ENCODE measurements around the gene ADAMTSL3. TPM values are rescaled to one million over a fixed set of nuclear protein-coding genes. Genes with fewer than 3 reads are reported as not detected.

ADAMTSL3 gene
- total and polyA plus RNA-seq, 2 of the 8 experiments (the other 6 are each of a cell fraction or from before 2014, with no cell fraction given) = 0.35 to 1.4 TPM

DNA sequence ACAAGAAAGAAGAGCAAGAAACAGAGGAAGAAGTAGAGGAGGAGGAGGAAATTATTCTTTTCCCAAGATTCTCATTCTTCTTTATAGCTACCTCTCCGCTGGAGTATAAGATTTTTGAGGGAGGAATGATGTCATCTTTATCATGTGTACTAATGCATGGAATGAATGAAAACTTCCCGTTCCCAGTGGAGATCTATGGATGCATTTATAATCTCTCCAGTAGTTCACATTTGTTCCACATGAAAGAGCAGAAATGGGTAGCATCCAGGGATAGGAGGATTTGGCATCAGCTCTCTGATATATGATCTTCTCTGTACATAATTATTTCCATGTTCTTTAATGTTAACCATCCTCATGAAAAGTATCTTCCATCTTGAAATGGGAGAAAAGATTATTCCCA lies 244.4 kb downstream of the ADAMTSL3 start:
- Histone ChIP-seq H2BK5ac (ENCODE audit: low read depth, low read length) (no peak overlapping the region), H3K23me2 (ENCODE audit: low read depth, low read length) (no peaks in the 10 kb centered on the region), H2BK12ac (ENCODE audit: low read depth, low read length) (no peak overlapping the region), H3K79me2 (ENCODE audit: control insufficient read depth in 1 of 2, insufficient read depth in 2 of 2, low read length in 2 of 2) (no peaks in the 10 kb centered on the region), H2BK20ac (ENCODE audit: low read length) (no peak overlapping the region), H4K91ac (replicated peaks; ENCODE audit: insufficient read length, low read length) (no peak overlapping the region), H3K4me1 (replicated peaks in 1 of 4; ENCODE audit: control insufficient read depth in 3 of 4, insufficient read depth in 4 of 4, low read length in 3 of 4) (no peaks in the 10 kb centered on the region), H3K4me3 (ENCODE audit: extremely low read depth in 1 of 4, insufficient read depth in 2 of 4, low read depth in 3 of 4, low read length in 4 of 4) (no peak overlapping the region), H3K27ac (ENCODE audit: low read depth, low read length) (no peak overlapping the region), H3K23ac (ENCODE audit: insufficient read length) (no peak overlapping the region), H2AFZ (ENCODE audit: low read length) (no peak overlapping the region), H3K14ac (ENCODE audit: insufficient read length) (no peak overlapping the region), H3K18ac (ENCODE audit: extremely low read depth, low read length) (no peak overlapping the region), H3K4me2 (ENCODE audit: insufficient read depth in 1 of 2, low read depth in 2 of 2, low read length in 2 of 2) (no peak overlapping the region), H4K5ac (ENCODE audit: insufficient read length, low read depth, low read length) (no peak overlapping the region), H4K20me1 (replicated peaks in 1 of 2; ENCODE audit: control insufficient read depth in 1 of 2, insufficient read depth in 2 of 2, low read length in 2 of 2) (no peaks in the 10 kb centered on the region), H2AK5ac (ENCODE audit: low read depth, low read length) (no peak overlapping the region), H3K9ac (replicated peaks in 1 of 4; ENCODE audit: extremely low read depth in 1 of 4, low read depth in 3 of 4, low read length in 3 of 4) (no peak overlapping the region), H3K79me1 (ENCODE audit: low read depth, low read length) (no peaks in the 10 kb centered on the region), H3K36me3 (ENCODE audit: control insufficient read depth in 2 of 4, insufficient read depth in 4 of 4, low read length in 3 of 4) (no peaks in the 10 kb centered on the region), H4K8ac (ENCODE audit: extremely low read depth, insufficient read depth, low read length) (no peak overlapping the region), H3K56ac (replicated peaks; ENCODE audit: insufficient read length, low read depth, low read length) (no peak overlapping the region), H2BK120ac (replicated peaks; ENCODE audit: low read depth, low read length) (no peak overlapping the region), H3K27me3 (replicated peaks in 1 of 4; ENCODE audit: control insufficient read depth in 3 of 4, extremely low read depth in 1 of 4, insufficient read depth in 3 of 4, low read length in 3 of 4) (no peaks in the 10 kb centered on the region), H3K4ac (replicated peaks; ENCODE audit: insufficient read length, low read depth, low read length) (no peak overlapping the region), H3K9me3 (ENCODE audit: insufficient read depth in 2 of 2, low read depth in 1 of 2, low read length in 1 of 2) (no peaks in the 10 kb centered on the region), H2BK15ac (ENCODE audit: low read length) (no peak overlapping the region)
- DNase-seq (ENCODE audit: low read depth in 1 of 2, low spot score in 2 of 2) = no peak
- POLR2A ChIA-PET (ENCODE audit: partially characterized antibody) = no interaction called here
- CTCF ChIA-PET (ENCODE audit: partially characterized antibody) = no interaction called here
- 69% methylated on average over 2 of the region's 2 CpGs; no CpG with 5 or more reads in 1 of the 2 experiments for WGBS, 2 experiments (ENCODE audit: extremely low coverage in 1 of 2, insufficient coverage in 1 of 2, insufficient read length in 1 of 2, insufficient replicate concordance in 2 of 2, low coverage in 1 of 2, low lambda C conversion rate in 2 of 2, missing lambda C conversion rate in 1 of 2)
- TF ChIP-seq TCF12 (IDR thresholded peaks at IDR 0.05; ENCODE audit: low read depth, low read length) (no peak), GTF2F1 (IDR thresholded peaks at IDR 0.05; ENCODE audit: borderline replicate concordance, low read depth, low read length) (no peak), SIRT6 (IDR thresholded peaks at IDR 0.05; ENCODE audit: low read length) (no peak), KDM4A (IDR thresholded peaks at IDR 0.05; ENCODE audit: low read depth, low read length, severe bottlenecking) (no peak), POLR2A (IDR thresholded peaks at IDR 0.05; ENCODE audit: control extremely low read depth in 1 of 2, low read depth in 2 of 2, low read length in 2 of 2) (no peak), CEBPB (IDR thresholded peaks at IDR 0.05; ENCODE audit: low read depth, low read length) (no peak), RNF2 (IDR thresholded peaks at IDR 0.05; ENCODE audit: borderline replicate concordance, low read depth, low read length, missing control alignments, poor library complexity, severe bottlenecking) (no peak), HDAC2 (IDR thresholded peaks at IDR 0.05; ENCODE audit: borderline replicate concordance in 1 of 2, low read depth in 2 of 2, low read length in 2 of 2) (no peak), BRCA1 (IDR thresholded peaks at IDR 0.05; ENCODE audit: low read depth, low read length) (no peak)
- FAIRE-seq = no peak
